Activated CD4-positive, alpha-beta T cell treated with anti-CD3 and anti-CD28 coated beads for 24 hours (primary cell): ENCODE measurements around the gene KRTAP4-3.
"Not testable (repeated sequence)": the region's sequence is repeated elsewhere in the genome, so short reads cannot be mapped to it uniquely, and the experiment has no call there.

ENCODE experiments used
- DNase-seq, 2 donors: peaks; one replicate each; pipeline ENCODE4 v3.0.0-alpha.2; 2020; ENCODE audit warnings: low read depth in 2 of 2

Gene KRTAP4-3

DNA sequence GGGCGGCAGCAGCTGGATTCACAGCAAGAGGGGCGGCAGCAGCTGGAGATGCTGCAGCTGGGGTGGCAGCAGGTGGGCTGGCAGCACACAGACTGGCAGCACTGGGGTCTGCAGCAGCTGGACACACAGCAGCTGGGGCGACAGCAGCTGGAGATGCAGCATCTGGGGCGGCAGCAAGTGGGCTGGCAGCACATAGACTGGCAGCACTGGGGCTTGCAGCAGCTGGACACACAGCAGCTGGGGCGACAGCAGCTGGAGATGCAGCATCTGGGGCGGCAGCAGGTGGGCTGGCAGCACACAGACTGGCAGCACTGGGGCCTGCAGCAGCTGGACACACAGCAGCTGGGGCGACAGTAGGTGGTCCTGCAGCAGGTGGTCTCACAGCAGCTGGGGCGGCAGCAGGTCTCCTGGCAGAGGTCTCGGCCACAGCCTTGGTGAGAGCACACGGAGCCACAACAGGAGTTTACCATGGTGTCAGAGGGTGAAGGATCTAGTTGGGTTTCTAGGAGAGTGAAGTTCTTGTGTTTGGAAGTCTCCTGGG, 50.1 kb downstream of the KRTAP4-3 start, which contains the start of gene KRTAP4-11:
KRTAP4-11 (minus strand) TSS at position 528 of the 541 bp plus-strand sequence; CDS start at position 470, 58 bp downstream.
- not testable (repeated sequence) for DNase-seq
